CD4-positive, alpha-beta T cell (primary cell): ENCODE results near the gene MLN. TPM values are rescaled to one million over a fixed set of nuclear protein-coding genes. Genes with fewer than 3 reads are reported as not detected.

Experiments used
- ATAC-seq: fragments of 200-7000 bp; cut with Tn5 transposase; one replicate; pipeline ENCODE4 v1.10.0; 2022; ENCODE audit warnings: mild to moderate bottlenecking; ENCODE audit not compliant: poor library complexity
- CTCF ChIA-PET: fragments of 350-600 bp; sonication (Branson Sonifier 250); formaldehyde crosslinking; loops from one replicate; lab custom pipeline; 2021; ENCODE audit warnings: antibody characterized with exemption, inconsistent platforms; lab: Charles Lee
- POLR2A ChIA-PET: fragments of 350-600 bp; sonication (Branson Sonifier 250); formaldehyde crosslinking; loops from one replicate; lab custom pipeline; 2021; ENCODE audit warnings: antibody characterized with exemption, inconsistent platforms; lab: Charles Lee
- DNase-seq, 14 experiments: peaks; one replicate each; pipeline ENCODE4 v3.0.0-alpha.2; 2013 to 2020; ENCODE audit warnings: mixed read lengths in 2 of 14
- H3K27ac ChIP-seq, 2 donors: one replicate each; pipeline versions ENCODE4 v1.5.1 to v1.7.0; 2013; ENCODE audit warnings: low read length in 2 of 2, low read depth in 1 of 2, mild to moderate bottlenecking in 1 of 2
- H3K27me3 ChIP-seq, 2 experiments: 1 replicate in 1 of 2; 2 replicates in 1 of 2; pipeline versions ENCODE4 v1.6.1 to v1.7.0; 2013; ENCODE audit warnings: low read length in 2 of 2, control low read depth in 1 of 2, mild to moderate bottlenecking in 1 of 2, moderate library complexity in 1 of 2; ENCODE audit not compliant: insufficient read depth in 2 of 2, control insufficient read depth in 1 of 2
- H3K36me3 ChIP-seq: one replicate; pipeline ENCODE4 v1.6.1; 2013; ENCODE audit warnings: low read length, control low read depth; ENCODE audit not compliant: insufficient read depth
- H3K4me1 ChIP-seq: one replicate; pipeline ENCODE4 v1.6.1; 2013; ENCODE audit warnings: low read length, control low read depth; ENCODE audit not compliant: insufficient read depth
- H3K4me3 ChIP-seq: one replicate; pipeline ENCODE4 v1.5.1; 2013; ENCODE audit warnings: mild to moderate bottlenecking, low read length, moderate library complexity
- H3K9me3 ChIP-seq, 2 experiments: 1 replicate in 1 of 2; 2 replicates in 1 of 2; pipeline versions ENCODE4 v1.6.1 to v1.7.0; 2013; ENCODE audit warnings: low read length in 2 of 2, mild to moderate bottlenecking in 2 of 2, control low read depth in 1 of 2, moderate library complexity in 1 of 2; ENCODE audit not compliant: control insufficient read depth in 1 of 2, insufficient read depth in 1 of 2
- H3K27ac Mint-ChIP-seq: one replicate; pipeline ENCODE4 v1.8.0; 2020; ENCODE audit warnings: mixed read lengths
- H3K27me3 Mint-ChIP-seq: one replicate; pipeline ENCODE4 v1.8.0; 2021; ENCODE audit warnings: mixed read lengths
- H3K36me3 Mint-ChIP-seq: one replicate; pipeline ENCODE4 v1.8.0; 2021; ENCODE audit warnings: low read depth, mixed read lengths
- H3K4me1 Mint-ChIP-seq: one replicate; pipeline ENCODE4 v1.8.0; 2021; ENCODE audit warnings: low read depth, mixed read lengths
- H3K4me3 Mint-ChIP-seq: one replicate; pipeline ENCODE4 v1.8.0; 2020; ENCODE audit warnings: mild to moderate bottlenecking, mixed read lengths
- H3K9me3 Mint-ChIP-seq: one replicate; pipeline ENCODE4 v1.8.0; 2020; ENCODE audit warnings: mixed read lengths
- CTCF ChIP-seq: fragments of 200-600 bp; IDR thresholded peaks from one replicate; pipeline ENCODE4 v1.8.0; 2022; ENCODE audit warnings: antibody characterized with exemption, mild to moderate bottlenecking
- intact Hi-C, 2 experiments: fragments of 100-400 bp; cut with DNase I in 1 of 2; cut with micrococcal nuclease in 1 of 2; formaldehyde crosslinking; loops; one replicate each; pipeline versions ENCODE4 v1.15.1 to v1.9.0; 2023 to 2025; cut with DNase I, micrococcal nuclease
- total RNA-seq, 174 experiments: library from RNA in 2 of 174; stranded (reverse) in 2 of 174; gene quantifications; one replicate each; pipeline ENCODE4 v1.2.3 and lab custom pipeline; 2021 to 2026

MLN gene
- total RNA-seq, 2 experiments from 2014 or later, result not detected

- Mint-ChIP-seq H3K27me3 (no peaks in the 10 kb centered on the region), H3K36me3 (peaks cover 94% of the 10 kb centered on the region), H3K4me3 (no peak overlapping the region), H3K4me1 (peaks cover 65% of the 10 kb centered on the region), H3K27ac (no peak overlapping the region), H3K9me3 (no peaks in the 10 kb centered on the region)
- H3K36me3 ChIP-seq, result peaks cover 93% of the 10 kb centered on the region
- CTCF ChIA-PET, result no interaction called here
- no peak overlapping the region for H3K27ac ChIP-seq
- peaks cover 40% of the 10 kb centered on the region for H3K4me1 ChIP-seq
- TF ChIP-seq CTCF, result no peak
- H3K9me3 ChIP-seq, result no peaks in the 10 kb centered on the region
- no peaks in the 10 kb centered on the region for H3K27me3 ChIP-seq
- H3K4me3 ChIP-seq, result no peak overlapping the region
- POLR2A ChIA-PET, result no interaction called here
- DNase-seq (no peak), ATAC-seq (no peak)
- intact Hi-C loops, result loop anchor here (10.0 kb wide), 4 partner anchors 122 to 742 kb away; partner anchors contain the start of genes B3GALT4 (in 1 of the 2), RPS18 (in 1 of the 2) and VPS52 (in 1 of the 2)
Observed at GRCh38 chr6:33782561-33782960, 21.2 kb downstream of the MLN start.

GRCh38 chr6:33781131-33781975 lies 22.4 kb downstream of the MLN start:
- no peaks in the 10 kb centered on the region for H3K27me3 Mint-ChIP-seq
- H3K36me3 Mint-ChIP-seq, result peaks cover 96% of the 10 kb centered on the region
- TF ChIP-seq CTCF, result no peak
- intact Hi-C loops, result loop anchor here (10.0 kb wide), 4 partner anchors 123 to 743 kb away; partner anchors contain the start of genes B3GALT4 (in 1 of the 2), RPS18 (in 1 of the 2) and VPS52 (in 1 of the 2)
- no peaks in the 10 kb centered on the region for H3K27me3 ChIP-seq
- H3K4me1 ChIP-seq, result peaks cover 30% of the 10 kb centered on the region
- no peak overlapping the region for H3K27ac Mint-ChIP-seq
- H3K36me3 ChIP-seq, result peaks cover 97% of the 10 kb centered on the region
- H3K9me3 Mint-ChIP-seq, result no peaks in the 10 kb centered on the region
- H3K4me3 ChIP-seq, result no peak overlapping the region
- H3K27ac ChIP-seq, result no peak overlapping the region
- DNase-seq (no peak), ATAC-seq (no peak)
- ChIA-PET POLR2A (no interaction called here), CTCF (no interaction called here)
- no peak overlapping the region for H3K4me3 Mint-ChIP-seq
- no peaks in the 10 kb centered on the region for H3K9me3 ChIP-seq
- H3K4me1 Mint-ChIP-seq, result peaks cover 52% of the 10 kb centered on the region

- CTCF ChIA-PET, result interaction anchor here (0.8 kb wide), 1 partner anchor 8 kb away, joined by 3 read pairs; no protein-coding TSS in a partner anchor
Observed at GRCh38 chr6:33779895-33780294, 23.9 kb downstream of the MLN start.

More at GRCh38 chr6:33779895-33780294, 23.9 kb downstream of the MLN start:
- Mint-ChIP-seq H3K9me3 (no peaks in the 10 kb centered on the region), H3K36me3 (peaks cover 98% of the 10 kb centered on the region), H3K27ac (no peak overlapping the region), H3K4me1 (peaks cover 38% of the 10 kb centered on the region), H3K27me3 (no peaks in the 10 kb centered on the region), H3K4me3 (no peak overlapping the region)
- Histone ChIP-seq H3K4me1 (peaks cover 16% of the 10 kb centered on the region), H3K27ac (no peak overlapping the region), H3K4me3 (no peak overlapping the region), H3K9me3 (no peaks in the 10 kb centered on the region), H3K36me3 (peaks cover 99% of the 10 kb centered on the region), H3K27me3 (no peaks in the 10 kb centered on the region)
- POLR2A ChIA-PET, result interaction anchor here (1.1 to 1.7 kb wide), 2 partner anchors 8 kb away, joined by 3 to 14 read pairs; partner anchors contain the start of gene LEMD2
- DNase-seq (no peak), ATAC-seq (no peak)
- intact Hi-C loops, result loop anchor here (10.0 kb wide), 4 partner anchors 125 to 745 kb away; partner anchors contain the start of genes B3GALT4 (in 1 of the 2), RPS18 (in 1 of the 2) and VPS52 (in 1 of the 2)
- TF ChIP-seq CTCF, result no peak
